GM19455 (cell line): ENCODE results near the gene CNKSR1.

ENCODE experiments used
- ATAC-seq: cut with Tn5 transposase; IDR thresholded peaks from one replicate; pipeline ENCODE4 v1.9.1; 2021; ENCODE audit not compliant: unreplicated experiment

CNKSR1 gene

DNA sequence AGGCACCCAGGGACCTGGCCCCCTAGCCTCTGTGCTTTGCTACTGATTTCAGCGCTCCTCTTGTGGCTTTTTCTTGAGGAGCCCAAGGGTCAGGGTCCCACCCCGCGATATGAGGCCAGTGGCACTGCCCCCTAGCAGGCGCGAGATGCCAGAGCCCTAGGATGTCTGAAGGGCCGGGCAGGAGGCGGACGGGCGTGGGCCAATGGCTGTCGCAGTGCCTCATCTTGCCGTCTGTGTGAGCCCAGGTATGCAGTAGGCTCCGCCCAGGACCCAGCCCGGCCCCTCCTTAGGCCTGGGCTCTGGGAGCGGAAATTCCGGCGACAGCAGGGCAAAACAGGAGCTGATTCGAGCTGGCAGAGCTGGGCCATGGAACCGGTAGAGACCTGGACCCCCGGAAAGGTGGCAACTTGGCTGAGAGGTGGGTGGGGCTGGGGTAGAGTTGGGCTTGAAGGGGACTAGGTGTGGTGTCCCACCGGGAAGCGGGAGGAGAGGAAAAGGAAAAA, at the start of gene CNKSR1:
Gene CNKSR1 (plus strand): TSS at position 310 of the 503 bp plus-strand sequence. CDS start 57 bp downstream, at position 367.
- ATAC-seq: no peak

DNA sequence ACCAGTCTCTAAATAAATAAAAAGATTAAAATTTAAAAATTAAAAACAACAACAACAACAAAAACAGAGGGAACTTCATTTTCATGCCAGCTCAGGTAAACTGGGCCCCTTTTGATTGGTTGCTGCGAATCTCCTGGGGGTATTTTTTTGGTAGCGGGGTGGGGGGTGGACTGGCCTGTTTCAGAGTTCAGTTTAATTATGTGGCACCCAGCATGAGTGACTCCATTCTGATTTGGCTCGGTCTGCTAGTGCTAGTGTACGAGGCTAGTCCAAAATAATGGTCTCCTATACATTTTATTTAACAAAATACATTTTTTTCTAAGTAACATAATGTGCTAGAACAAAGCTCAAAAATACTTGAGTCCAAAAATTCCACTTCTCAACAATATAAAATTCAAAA, 47.5 kb upstream of the CNKSR1 start:
- ATAC-seq: no peak

DNA sequence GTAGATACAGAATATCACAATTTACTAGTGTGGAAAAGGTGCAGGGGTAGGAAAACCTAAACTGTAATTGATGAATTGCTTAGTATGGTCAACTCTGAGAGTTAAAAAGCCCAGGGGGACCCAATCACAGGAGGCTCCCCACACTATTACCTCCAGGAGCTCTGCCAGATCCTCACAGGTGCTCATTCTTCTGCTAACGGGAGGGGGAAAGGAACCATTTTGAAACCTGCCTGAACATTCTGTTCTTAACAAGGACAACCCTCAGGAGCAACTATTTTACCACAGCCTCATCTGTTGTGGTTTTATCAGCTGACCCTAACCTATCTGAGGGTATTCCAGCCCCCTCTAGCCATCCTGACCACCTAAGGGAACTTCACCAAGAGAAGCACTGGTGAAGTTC, 46.6 kb upstream of the CNKSR1 start:
- ATAC-seq: no peak

DNA sequence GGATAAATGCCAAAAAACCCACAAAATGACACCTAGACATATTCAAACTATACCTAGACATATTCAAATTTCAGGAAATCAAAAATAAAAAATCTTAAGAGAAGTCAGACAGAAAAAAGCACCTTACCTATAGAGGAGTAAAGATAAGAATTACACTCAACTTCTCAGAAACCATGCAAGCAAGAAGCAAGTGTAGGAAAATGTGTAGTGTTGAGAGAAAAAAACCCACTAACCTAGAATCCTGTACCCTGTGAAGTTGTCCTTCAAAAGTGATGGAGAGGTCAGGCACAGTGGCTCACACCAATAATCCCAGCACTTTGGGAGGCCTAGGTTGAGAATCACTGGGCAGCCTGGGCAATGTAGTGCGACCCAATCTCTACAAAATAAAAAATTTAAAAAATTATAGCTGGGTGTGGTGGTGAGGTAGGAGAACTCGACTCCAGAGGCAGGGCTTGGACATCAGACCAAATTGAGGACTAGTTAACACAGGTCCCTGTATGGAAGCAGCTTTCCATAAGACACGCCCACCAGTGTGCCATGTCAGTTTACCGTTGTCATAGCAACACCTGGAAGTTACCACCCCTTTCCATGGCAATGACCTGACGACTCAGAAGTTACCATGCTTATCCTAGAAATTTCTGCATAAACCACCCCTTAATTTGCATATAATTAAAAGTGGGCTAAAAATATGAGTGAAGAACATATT, 45.0 kb upstream of the CNKSR1 start:
- no peak for ATAC-seq

GRCh38 chr1:26132834-26133167, 44.5 kb upstream of the CNKSR1 start:
- no peak for ATAC-seq

GRCh38 chr1:26134466-26134865, 42.8 kb upstream of the CNKSR1 start:
- ATAC-seq: no peak

GRCh38 chr1:26138974-26139558, 38.2 kb upstream of the CNKSR1 start:
- ATAC-seq: no peak

GRCh38 chr1:26142159-26142558, 35.1 kb upstream of the CNKSR1 start:
- no peak for ATAC-seq

DNA sequence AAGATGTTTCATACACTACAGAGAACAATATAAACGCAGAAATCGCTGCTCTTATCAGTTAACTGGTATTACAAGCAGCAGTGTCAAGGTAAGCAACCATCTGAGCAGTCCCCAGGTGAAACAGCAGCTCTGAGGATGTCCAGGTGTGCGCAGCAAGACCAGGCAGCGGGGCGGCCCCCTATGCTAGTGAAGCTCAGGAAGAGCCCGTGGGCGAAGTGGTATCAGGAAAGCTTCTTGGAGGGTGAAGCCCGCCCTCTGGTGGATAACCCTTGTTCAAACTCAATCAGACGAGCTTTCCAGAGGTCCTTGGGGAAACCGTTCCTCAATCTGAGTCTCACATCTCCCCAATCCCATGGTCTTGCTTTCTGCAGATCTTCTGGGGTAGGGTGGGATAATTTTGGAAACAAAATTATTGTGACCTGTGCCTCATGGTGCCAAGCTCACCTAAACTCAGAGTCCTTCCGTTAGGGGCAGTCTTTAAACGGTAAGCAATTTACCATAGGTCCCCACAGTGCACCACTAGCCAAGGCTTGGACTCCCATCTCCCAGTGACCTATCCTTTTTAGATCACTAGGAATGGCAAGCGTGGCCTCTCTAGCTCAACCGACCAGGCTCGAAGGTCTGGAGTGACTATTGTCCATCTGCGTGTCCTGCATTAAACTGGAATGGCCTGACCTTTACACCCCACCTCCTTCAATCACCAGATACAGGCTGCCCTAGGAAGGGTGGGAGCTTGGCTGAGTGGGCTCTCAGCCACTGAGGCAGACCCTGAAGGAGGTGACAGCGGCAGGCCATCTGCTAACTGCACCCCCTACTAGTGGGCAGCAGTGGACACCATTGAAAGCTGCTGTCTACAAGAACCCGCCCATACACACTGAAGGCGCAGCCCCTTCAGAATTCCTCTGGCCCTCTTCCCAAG, 32.0 kb upstream of the CNKSR1 start:
- no peak for ATAC-seq

DNA sequence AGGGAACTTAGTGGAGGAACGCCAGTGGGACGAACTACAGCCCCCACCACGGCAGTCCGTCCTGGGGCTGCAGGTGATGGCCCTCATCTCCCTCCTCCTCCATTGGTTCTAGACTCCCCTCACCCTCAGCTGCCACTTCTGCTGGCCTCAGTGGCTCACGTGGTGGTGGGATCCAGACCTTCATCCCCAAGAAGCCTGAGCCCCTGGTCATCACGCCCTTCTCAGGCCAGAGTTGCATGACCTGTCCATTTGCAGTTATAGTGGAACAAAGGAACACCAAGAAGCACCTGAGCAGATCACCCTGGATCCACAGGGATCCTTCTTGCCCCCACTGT, 31.4 kb upstream of the CNKSR1 start:
- no peak for ATAC-seq

DNA sequence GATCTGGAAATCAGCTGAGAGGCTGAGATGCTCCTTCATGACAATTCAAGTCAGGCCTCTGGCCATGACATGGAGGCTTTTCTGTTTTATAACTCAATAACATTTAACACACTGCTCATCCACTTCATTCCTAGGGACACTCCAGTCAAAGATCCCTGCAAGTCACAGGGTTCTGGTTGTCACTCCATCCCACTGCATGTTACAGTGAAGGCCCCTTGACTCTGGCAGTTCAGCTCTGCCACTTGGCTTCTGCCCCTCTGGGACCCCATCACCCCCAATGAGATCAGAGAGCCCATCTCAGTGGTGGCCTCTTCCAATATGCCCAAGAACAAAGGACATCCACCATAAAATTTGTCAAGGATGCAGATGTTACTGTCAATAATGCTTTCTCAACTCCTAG, 28.4 kb upstream of the CNKSR1 start:
- ATAC-seq: no peak

- ATAC-seq: no peak
Measured at GRCh38 chr1:26153966-26154532, 23.2 kb upstream of the CNKSR1 start.

GRCh38 chr1:26154750-26155149, 22.5 kb upstream of the CNKSR1 start:
- no peak for ATAC-seq

DNA sequence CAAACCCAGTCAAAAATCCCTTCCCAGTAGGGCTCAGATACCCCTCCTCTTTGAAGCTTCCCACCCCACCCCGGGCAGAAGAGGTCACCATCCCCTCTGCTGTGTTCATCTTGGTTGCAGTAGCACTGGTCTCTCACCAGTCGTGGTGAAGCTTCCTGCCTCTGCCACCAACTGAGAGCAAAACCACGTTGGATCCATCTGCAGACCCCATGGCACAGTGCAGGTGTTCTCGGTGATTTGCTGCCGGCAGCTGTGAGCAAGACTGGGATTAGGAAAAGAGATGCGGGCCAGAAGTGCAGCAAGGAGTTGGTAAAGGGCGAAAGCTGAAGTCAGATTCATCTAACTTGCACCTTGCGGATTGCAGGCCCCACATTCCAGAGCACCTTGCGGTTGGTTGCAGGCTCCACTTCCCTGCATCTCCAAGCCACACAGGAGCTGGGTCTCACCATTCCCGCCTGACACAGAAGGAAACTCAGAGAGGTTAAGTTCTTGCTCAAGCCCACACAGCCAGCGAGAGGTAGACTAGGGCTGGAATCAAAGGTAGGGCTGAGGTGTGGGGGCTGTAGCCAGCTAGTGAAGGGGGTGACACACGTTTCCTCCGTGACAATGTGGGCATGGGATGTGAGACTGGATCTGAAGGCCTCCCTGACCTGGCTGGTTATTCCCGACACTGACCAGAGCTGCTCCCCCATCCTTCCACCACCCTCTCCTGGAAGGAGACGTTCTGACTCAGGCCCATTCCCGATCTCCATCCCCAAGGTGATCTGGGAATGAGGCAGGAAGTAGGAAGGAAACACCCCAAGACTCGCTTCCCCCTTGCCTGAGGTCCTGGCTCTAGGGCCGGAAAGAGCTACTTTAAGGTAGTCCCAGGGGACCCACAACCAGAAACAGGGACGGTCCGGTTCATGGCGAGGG, 21.7 kb upstream of the CNKSR1 start:
- no peak for ATAC-seq

DNA sequence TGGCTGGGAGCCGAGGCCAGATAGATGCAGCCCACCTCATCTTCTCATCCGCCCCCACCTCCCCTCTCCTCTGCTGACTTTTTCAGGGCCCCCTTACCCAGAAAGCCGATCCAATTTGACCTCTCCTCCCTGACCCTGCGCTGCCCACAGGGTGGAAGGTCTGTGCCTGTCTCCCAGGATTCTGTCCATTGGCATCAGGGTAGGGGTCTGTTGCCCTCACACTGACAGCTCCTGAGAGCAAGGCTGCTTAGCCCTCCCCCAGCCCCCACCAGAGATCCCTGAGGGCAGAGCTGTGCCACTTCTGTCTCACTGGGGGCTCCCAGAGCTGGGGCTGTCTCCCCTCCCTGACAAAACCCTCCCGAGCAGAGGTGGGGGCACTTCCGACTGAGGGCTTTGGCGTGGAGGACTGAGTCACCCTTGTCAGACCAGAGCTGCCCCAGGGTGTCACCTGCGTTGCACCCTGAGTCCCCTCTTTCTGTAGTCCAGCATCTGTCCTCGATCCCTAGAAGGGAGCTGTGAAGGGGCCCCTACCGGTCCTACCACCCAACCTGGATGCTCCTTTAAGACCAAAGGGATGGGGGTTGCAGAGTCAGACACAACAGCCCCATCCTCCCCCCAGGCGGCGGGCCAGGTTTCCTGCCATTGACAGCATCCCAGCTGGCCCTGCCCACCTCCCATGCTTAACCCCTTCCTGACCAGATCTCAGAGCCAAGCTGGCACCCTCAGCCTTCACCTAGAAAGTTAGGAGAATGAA, 20.8 kb upstream of the CNKSR1 start:
- ATAC-seq: no peak

DNA sequence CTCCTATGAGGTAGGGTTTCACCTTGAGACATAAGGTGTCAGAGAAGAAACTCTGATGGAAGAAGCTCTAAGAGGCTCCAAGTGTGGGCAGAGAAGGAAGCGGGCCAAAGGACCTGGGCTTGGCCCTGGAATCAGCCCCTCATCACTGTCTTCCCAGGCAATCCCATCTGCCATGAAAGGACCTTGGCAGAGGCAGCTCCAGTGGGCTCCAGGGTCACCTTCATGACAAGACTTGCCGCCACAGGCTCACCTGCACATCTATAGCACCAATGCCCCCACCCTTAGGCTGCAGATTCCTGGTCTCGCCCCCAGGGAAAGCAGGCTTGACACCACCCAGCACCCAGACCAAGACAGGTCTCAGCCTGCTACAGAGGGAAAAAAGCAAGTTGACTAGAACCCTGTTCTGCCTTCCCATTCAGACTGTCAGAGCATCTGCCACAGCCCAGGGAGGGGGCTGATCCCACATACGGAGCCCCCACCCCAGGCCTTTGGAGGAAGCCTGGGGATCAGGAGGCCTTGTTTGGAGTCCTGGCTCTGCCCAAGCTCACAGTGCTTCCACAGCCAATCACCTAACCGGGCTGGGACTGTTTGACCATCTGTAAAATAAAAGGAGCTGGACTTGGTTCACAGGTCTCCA, 18.9 kb upstream of the CNKSR1 start:
- no peak for ATAC-seq

DNA sequence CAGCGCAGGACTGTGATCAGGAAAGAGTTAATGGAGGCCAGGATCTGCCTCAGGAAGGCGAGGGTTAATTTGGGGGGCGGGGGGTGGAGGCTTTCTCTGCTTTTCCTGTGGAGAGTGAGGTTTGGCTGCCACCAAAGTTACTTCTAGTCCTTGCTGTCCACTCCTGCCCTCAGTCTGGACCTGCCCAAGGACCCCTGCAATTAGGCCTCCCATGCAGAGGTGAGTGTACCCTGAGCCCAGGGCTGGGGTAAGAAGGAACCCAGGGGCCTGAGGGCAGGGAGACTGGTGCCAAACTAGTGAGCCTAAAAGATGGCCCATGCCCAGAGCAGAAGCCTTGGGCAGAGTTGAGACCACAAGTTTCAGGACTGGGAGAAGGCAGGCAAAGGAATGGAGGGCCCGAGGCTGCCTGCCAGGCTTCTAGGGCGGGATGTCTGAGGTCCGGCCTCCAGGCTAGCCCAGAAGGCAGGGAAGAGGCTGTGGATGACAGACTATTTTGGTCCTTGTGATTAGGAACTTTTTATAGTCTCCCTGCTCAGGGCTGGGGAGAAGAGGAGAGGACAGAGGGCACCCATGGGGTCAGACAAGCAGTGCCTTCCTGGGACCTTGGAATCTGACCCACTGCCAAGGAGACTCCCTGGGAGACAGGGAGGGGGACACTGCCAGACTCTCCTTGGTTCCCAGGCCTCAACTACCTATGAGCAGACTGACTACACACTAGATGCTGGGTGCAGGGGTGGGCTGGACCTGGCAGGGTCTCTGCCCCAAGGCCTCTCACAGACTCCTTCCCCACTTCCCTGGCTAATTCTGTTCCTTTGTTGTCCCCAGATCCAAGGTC, 18.2 kb upstream of the CNKSR1 start, which contains the start of gene FAM110D:
Gene FAM110D (plus strand): TSS at position 172 of the 835 bp plus-strand sequence. CDS start 2,213 bp downstream, outside the sequence.
- ATAC-seq: no peak

DNA sequence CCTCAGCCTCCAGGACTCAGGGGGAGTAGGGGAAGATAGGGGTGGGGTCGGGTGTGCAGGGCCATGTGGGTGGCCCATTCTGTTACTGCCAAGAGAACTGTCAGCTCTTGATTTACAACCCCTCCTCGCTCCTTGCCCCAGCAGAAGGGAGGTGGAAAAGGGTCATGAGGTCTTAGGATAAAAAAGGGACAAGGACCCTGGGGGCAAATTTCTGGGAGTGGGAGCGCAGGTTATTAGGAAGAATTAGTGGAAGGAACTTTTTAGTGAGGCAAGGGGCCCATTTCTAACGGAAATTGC, 17.6 kb upstream of the CNKSR1 start:
- ATAC-seq: no peak
